Right lung (tissue), 5 donors: ENCODE measurements around the gene PTPRT. TPM values are rescaled to one million over a fixed set of nuclear protein-coding genes. Genes with fewer than 3 reads are reported as not detected.
A peak's percentile ranks its signal among the peaks of the same experiment; 100 is the strongest.

ENCODE experiments used
- DNase-seq, 2 donors: peaks; one replicate each; pipeline ENCODE4 v3.0.0-alpha.2; 2013
- polyA plus RNA-seq, 5 donors: library from polyadenylated mRNA; unstranded; fragments of 120-200 nt; gene quantifications; one replicate each; pipeline versions ENCODE4 v1.2.1 to v1.2.3, GENCODE V29; 2013; ENCODE audit warnings: inconsistent platforms in 1 of 5, low replicate concordance in 1 of 5; ENCODE audit not compliant: insufficient read length in 5 of 5, insufficient read depth in 1 of 5

The PTPRT gene
- polyA plus RNA-seq, 5 donors: 0.27 to 2.7 (median 1.6) TPM

DNA sequence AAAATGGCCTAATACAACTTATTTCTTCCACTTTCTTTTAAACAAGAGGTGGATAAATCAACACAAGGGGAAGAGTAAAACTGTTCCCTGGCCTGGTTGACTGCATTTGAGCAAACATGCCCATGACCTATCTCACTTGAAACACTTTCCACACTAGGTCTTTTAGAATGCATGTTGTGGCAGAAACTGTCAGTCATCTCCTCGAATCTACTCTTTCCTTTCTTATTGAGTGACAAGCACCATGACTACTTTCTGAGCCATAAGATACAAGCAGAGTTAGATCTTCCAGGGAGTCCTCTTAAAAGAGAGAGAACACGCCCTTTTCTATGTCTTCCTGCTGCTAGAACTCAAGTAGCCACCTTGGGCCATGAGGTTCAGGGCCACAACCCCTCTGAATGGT, 66.5 kb downstream of the PTPRT start:
- DNase-seq: no peak

DNA sequence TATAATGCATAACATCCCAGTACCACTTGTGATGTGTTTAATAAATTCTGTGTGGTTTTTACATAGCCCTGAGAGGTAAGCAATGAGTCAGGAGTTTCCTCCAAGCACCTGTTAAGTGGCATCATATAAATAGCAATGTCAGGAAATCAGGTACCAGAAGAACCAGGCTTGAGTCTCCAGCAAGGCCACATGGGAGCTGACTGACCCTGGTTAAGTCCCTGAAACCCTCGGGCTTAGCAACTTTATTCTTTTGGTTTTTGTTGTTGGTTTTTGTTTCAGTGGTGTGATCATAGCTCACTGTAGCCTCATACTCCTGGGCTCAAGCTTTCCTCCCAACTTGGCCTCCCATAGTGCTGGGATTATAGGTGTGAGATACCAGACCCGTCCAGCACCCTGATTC, 70.0 kb downstream of the PTPRT start:
- no peak for DNase-seq

DNA sequence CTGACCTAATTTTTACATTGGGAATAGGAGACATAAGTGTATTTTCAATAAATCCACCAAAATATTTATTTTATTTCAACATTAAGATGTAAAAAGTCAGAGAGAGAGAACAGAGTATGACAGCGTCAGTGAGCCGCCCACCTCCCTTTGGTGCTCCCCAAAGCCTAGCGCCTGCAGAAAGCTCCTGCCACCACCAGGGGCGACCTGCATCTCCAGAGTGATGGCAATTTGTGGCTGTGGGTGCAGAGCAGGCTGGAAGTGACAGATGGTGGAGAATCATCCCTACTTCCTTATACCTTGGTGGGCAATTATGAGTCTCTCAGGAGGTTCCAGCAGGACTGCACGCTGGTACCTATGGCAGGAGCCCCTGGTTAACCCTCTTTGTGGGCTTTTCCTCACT, 87.3 kb downstream of the PTPRT start:
- DNase-seq: no peak

DNA sequence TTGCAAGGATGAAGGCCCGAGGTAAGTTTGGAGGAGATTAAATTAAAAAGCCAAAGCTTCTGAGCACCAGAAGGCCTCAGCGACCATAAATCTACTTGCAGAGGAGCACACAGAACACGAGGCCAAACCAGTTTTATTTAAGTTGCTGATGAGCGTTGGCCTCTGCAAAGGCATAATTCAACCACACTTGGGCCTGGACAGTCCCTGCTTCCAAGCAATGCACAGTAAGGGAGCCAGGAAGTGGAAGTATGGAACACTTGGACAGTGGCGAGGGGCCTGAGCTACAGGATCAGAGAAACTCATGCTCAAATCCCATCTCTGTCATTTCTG, 92.8 kb downstream of the PTPRT start:
- DNase-seq: no peak

DNA sequence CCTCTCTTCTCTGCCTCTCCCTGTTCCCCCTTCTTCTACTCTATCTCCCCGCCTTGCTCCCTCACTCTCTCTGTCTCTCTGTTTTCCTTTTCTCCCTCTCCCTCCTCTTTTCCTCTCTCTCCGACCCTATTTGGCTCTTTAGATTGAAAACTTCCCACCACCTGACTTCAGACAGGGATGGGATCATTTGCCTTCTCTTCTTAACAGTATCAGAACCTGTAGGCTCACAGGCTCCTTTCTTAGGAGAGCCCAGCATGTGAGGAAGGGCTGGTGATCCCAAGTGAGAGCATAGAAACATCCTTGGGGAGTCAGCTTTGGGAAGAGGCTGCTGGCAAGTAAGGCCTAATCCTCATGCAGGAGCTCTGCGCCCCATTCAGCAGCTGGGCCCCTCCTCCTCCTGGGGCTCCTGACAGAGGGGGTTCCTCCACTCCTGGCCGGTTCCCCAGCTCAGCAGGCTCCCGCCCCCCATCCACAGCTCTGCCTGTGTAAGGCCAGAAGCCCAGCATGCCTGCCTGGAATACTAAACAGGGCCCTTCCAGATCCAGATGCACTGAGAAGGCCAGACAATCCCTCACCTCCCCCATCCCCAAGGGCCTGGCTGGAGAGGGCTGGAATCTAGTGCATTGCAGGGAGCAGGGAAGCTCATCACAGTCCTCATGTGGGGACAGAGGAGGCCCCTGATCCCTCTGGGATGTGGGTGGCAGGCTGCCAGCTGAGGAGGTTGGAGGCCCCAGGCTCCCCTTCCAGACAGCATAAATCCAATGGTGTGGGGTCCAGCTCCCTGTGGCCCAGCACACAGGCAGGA, 93.4 kb downstream of the PTPRT start:
- DNase-seq: no peak

DNA sequence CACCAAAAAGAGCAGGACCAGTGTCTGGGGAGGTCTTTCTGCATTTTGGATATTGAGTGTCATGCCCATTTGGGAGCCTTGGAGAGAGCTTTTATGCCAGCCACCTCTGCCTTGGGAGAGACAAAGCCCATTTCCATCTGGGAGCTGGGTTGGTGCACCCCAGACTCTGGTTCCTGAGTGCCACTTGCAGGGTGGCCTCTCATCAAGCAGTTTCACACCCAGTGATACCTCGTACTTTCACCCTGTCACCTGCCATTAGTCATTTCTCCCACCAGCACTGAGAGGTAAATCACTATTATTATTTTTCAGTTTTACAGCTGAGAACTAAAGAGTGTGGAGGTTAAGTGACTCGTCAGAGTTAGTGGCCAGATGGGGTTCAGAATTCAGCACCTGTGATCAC, 94.7 kb downstream of the PTPRT start:
- DNase-seq: no peak

DNA sequence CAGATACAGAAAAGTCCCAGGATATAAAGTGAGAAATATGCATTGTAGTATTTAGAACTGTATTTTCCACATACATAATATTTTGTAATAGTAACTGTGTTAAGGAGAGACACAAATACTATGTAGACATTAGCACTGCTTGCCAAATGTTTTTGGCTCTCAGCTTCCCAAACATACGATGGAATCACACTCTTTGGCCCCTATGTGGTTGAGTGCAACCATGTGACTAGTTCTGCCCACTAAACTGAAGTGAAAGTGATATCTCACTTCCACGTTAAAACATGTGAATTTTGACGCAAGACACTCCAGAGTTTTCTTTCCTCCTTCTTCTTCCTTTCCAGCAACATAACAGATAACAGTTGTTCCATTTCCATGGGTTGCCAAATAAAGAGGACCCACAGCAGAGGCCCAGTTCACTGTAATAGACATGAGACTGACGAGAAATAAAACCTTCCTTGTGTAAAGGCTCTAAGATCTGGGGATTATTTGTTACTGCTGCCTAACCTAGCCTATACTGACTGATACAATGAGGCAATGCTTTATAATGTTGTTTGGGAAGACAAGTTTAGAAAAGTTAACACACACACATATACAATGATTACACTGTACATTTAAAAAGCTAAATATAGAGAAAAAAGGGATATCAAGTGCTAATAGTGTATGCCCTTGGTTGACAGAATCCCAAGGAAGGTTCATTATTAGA, 97.2 kb downstream of the PTPRT start:
- DNase-seq: no peak

DNA sequence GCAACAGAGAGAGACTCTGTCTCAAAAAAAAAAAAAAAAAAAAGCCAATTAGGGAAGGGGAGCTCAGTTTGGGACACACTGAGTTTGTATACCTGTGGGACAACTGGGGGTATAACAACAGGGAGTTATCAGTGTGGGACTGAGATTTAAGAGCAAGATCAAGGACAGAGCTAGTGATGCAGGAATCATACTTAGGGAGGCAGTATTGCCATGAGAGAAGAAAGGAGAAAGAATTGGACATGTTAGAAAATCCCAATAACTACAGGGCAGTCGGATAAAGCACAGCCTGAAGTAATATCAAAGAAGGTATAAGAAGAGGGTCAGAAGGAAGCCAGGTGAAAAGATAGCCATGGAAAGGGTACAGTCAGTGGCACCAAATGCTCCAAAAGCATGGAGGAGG, 121.2 kb downstream of the PTPRT start:
- no peak for DNase-seq

DNA sequence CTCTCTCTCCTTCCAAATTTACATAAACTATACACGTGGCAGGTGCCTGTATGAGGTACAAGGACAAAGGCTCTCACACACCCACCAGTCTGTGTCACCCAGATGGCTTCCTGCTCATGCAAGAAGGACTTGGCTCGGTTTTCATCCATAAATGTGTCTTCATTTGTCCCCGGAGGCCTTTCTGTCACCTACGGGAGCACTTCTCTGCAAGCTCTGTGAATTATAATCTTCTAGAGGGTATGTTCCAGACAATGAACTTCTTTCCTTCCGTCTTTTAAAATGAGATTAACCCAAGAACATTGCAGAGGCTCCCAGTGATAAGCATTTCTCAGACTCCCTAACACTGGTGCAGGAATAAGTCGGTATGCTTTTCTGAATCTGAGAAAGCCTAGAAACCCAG, 123.6 kb downstream of the PTPRT start:
- no peak for DNase-seq

DNA sequence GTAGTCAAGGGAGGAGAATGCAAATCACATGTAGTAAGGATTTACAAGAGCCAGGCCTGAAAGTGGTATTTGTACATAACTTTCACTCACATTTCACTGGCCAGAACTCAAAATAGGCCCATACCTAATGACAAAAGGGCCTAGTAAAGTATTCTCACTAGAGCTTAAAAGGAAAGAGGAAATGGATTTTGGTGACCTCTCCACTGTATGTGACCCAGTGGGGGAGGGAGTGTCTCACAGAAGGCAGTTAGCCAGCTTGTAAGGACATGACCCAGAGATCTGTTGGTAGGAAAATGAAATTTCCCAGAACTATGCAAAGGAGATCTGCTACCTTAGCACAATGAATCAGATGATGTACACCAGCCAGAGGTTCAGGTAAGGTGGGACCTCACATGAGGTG, 124.4 kb downstream of the PTPRT start:
- DNase-seq: no peak

DNA sequence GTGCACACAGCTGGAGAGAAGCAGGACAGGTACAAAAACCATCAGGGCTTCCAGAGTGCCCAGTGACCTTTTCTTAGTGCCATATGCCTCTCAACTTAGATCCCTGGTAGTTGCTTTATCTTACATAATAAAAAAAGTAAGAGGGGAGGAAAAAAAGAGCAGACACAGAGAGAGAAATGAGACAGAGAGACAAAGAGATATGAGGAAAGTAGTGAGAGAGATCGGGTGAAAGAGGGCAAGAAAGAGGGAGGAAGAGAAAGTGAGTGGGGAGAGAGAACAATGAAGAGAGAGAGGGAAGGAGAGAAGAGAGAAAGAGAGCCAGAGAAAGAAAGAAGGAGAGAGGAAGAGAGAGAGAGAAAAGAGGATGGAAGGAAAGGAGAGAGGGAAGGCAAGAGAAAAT, 131.6 kb downstream of the PTPRT start:
- DNase-seq: no peak

DNA sequence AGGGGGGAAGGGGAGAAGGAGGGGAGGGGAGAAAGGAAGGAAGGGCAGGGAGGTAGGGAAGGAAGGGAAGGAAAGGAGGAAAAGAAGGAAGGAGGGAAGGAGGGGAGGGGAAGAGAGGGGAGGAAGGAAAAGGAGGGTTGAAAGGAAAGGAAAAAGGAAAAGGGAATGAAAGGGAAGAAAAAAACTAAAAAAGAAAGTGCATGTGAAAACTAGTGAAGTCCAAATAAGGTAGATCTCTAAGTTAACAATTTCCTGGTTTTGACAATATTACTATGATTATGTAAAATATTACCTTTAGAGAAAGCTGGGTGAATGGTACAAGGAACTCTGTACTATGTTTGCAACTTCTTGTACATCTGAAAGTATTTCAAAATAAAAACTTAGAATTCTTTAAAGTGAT, 132.4 kb downstream of the PTPRT start:
- DNase-seq: no peak

DNA sequence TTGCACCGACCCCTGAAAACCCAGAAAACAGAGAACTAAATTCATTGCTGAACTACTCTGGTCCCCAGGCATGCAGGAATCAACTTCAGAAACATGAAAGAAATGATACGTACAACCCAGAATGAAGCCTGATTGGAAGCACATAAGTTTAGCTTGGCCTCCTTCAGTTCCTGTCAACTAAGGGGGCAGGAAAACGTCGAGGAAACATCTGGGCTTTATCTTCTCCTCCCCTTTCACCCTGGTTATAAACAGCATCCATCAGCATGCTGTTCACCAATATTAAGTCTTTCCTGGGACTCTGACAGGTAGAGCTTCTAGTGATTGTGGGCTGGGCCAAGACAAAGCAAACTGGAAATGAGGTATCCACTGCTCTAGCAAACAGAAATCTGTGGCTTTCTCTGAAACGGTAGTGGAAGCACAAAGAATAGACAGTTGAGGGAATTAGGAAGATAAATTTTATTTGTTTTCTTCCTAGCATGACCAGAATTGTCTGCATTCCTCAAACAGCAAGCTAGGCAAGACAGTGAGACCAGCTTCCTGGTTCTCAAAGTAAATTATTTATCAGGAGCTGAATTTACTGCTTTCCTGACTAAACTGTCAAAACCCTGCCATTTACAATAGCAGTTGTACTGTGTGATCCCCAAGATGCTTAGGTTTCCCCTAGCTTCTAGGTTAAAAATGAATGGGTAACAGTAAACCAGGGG, 134.4 kb downstream of the PTPRT start:
- no peak for DNase-seq

DNA sequence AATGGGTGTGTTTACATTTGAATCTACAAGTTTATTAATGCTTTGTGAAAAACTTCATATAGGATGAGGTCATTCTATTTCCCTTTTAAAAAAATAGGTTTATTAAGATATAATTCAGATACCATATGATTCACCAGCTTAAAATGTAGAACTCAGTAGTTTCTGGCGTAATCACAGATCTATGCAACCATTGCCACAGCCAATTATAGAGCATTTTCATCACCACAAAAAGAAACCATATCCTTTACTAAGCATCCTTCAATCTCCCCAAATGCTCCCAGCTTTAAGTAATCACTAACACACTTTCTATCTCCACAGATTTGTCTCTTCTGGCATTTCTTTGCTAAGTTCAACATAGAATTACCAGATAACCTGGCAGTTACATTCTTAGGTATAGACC, 137.2 kb downstream of the PTPRT start:
- no peak for DNase-seq

DNA sequence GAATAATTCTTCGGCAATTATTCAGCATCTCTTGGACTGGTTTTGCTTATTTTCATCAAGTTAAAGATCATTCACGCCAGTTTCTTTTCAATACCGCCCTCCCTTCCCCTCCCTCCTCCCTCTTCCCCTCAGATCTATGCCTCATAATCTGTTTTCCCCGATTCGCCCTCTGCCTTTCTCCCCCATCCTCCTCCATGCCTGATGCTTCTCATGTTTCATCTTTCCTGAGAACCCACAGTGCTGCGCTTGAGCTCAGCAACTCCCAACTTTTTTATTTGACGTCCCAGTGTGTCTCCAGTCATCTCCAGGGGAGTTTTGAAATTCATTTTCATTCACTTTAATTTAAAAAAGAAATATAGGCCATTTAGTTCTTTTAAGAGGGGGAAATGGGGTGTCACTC, 142.7 kb downstream of the PTPRT start:
- no peak for DNase-seq

DNA sequence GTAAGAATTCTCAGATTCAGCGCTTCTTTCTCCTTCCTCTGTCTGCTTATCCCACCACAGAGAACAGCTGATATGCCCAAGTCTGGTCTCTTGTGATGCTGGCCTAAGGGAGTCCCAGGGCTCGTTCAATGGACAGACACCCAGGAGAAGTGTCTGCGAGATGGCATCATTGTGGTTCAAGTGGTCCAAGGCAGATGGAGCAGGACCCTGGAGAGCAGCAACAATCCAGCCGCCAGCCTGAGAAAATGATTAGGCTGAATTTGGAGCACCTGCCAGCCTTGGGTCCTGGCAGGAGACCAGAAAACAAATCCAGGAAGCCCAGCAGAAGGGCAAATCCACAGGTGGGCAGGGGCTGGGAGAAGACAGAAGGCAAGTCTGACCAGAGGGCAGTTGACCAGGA, 145.8 kb downstream of the PTPRT start:
- no peak for DNase-seq

DNA sequence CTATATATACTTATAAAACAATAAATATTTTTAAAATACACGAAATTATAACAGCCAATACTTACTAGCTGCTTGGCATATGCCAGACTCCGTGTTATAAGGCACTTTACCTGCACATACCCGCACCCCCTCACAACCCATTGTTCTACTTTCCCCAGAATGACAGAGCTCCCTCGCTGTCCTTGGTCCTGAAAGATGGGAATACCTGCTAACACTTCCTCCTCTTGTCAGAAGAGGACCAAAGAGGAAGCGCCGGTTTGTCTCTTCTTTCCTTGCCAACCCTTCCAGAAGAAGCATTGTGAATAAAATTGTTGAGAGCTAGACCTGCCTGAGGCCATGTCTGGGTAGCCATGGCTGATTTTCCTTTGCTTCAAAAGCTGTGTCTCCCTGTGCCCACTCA, 149.3 kb downstream of the PTPRT start:
- peak in 1 of 2 donors; percentile 14 for DNase-seq

DNA sequence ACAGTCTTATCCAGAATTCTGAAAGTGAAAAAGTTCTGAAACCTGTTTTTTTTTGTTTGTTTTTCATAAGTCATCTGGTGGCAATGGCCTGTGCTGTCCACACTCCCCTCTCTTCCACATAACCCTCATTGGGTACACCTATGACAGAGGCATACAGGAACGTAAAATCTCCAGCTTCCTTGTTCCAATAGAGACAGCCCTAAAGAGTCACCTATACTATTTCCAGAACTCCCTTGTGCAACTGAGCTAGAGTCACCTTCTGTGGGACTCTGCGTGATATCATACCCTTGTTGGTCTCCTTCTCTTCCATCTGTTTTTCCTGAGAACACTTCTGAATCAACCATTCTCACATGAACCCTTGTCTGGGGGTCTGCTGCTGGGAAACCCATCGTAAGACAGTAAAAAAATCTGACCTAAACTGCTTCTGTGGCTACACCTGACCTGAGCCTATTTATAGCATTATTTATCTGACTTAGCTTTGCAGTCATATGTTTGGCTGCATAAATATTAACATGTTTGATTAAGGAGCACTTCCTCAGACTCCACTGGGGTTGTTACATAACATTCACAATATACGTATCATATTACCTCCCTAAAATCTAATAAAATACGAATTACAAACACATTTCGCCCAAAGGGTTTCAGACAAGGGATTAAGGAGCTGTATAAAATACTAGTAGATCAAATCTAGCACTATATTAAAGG, 151.9 kb downstream of the PTPRT start:
- DNase-seq: no peak

DNA sequence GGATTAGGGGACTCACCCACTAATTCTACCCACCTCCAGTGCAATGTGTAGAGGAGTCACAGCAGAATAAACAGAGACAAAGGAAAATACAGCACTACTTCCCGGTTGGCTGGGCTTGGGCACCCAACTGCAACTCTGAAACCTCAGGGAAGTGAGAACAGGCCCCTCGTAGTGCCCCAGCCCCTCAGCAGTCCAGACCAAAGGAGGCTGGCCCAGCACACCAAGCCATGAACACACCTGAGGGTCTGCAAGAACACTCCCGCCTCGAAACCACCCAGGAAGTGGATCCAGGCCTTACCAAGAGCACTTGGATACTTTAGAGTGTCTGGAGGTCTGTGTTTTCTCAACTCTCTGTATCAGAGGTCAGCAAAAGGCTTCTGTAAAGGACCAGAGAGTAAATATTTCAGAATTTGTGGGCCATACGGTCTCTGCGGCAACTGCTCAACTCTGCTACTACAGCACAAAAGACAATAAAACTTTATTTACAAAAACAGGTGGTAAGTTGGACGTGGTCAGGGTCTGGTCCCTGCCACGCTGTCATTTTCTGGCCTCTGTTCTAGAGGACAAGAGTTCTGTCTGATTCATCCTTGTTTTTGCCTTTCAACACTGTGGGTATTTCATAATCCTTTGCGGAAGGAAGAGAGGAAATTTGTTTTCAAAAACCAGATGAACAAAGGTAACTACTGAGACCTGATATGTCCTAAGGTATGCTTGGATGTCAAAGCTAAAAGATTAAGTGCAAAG, 154.6 kb downstream of the PTPRT start:
- no peak for DNase-seq

DNA sequence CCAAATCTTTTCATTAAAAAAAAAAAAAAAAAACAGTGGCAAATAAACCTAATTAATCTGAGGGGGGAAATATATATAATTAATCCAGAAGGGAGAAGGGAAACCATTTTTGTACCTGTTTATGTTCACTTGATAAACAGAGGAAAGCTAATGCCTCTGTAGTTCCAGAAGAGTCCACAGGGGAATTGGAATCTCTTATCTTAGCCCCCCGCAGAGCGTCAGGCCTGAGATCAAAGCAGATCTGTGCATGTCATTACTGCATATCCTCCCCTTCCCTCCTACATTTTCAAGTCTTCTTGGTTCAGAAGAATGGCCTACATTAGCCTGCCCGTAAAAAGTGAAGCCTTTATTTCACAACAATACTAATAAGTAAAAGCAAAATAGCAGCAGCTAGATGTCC, 157.2 kb downstream of the PTPRT start:
- no peak for DNase-seq

DNA sequence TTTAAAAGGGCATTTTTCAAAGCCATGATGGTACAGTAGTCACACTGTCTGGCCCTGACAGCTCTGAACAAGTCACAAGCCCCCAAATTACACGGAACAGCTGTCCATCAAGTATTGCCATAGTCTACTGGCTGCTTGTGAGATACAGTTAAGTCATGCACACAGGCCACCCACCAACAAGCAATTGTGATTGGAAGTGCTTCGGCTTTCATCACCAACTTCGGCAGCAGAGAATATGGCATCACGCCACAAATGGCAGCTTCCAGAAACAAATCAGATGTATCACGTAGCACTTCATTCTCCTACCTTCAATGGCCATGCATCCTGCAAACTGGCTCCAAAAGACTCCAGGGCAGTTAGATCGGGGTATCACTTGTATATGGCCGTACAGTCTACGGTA, 160.5 kb downstream of the PTPRT start:
- peak in 1 of 2 donors; percentile 8 for DNase-seq

DNA sequence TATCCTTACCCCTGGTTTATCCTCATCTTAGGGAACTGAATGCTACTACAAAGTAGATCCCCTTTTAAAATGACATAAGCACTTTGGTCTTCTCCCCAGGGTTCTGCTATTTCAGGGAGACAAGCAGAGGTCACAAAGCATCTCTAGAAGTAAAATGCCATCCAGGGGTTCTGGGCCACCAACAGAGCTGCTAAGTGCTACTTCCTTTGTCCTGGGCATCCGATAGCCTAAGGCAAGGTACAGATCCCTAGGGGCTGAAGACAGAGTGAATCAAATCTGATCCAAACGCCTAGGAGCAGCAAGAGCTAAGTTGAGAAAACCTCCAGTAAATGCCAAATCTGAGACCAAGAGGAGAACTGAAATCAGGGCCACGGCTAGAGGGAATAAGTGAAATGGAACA, 161.2 kb downstream of the PTPRT start:
- DNase-seq: no peak
